ENCODE measurements around the gene CHN2. TPM values are rescaled to one million over a fixed set of nuclear protein-coding genes. Genes with fewer than 3 reads are reported as not detected.

Gene CHN2
- polyA plus RNA-seq, 1 experiment: not detected

GRCh38 chr7:29167721-29168120 lies 26.9 kb upstream of the CHN2 start:
- Histone ChIP-seq H3K9me3 (ENCODE audit: control insufficient read depth, insufficient read depth, low read length) (no peaks in the 10 kb centered on the region), H3K27ac (ENCODE audit: low read depth, low read length) (no peak overlapping the region), H3K4me3 (ENCODE audit: low read depth, low read length) (no peak overlapping the region), H3K27me3 (ENCODE audit: control insufficient read depth, insufficient read depth, low read length) (no peaks in the 10 kb centered on the region)
- ChIA-PET CTCF (interaction anchor here (1.9 kb wide), 1 partner anchor 241 kb away, joined by 4 read pairs; no protein-coding TSS in a partner anchor), POLR2A (no interaction called here)
- no peak for DNase-seq (ENCODE audit: low read depth, low spot score)
- no peak for TF ChIP-seq CTCF (IDR thresholded peaks at IDR 0.05; ENCODE audit: low read depth, low read length)

- Histone ChIP-seq H3K9me3 (ENCODE audit: control insufficient read depth, insufficient read depth, low read length) (no peaks in the 10 kb centered on the region), H3K27me3 (ENCODE audit: control insufficient read depth, insufficient read depth, low read length) (no peaks in the 10 kb centered on the region), H3K27ac (ENCODE audit: low read depth, low read length) (no peak overlapping the region), H3K4me3 (ENCODE audit: low read depth, low read length) (no peak overlapping the region)
- POLR2A ChIA-PET: no interaction called here
- no peak for DNase-seq (ENCODE audit: low read depth, low spot score)
- CTCF ChIA-PET: interaction anchor here (0.6 kb wide), 1 partner anchor 650 kb away, joined by 3 read pairs; no protein-coding TSS in a partner anchor
- TF ChIP-seq CTCF (IDR thresholded peaks at IDR 0.05; ENCODE audit: low read depth, low read length): no peak
Observed at GRCh38 chr7:29170781-29171180, 23.8 kb upstream of the CHN2 start.

GRCh38 chr7:29173458-29173857 lies 21.1 kb upstream of the CHN2 start:
- no peak for TF ChIP-seq CTCF (IDR thresholded peaks at IDR 0.05; ENCODE audit: low read depth, low read length)
- Histone ChIP-seq H3K27ac (ENCODE audit: low read depth, low read length) (no peak overlapping the region), H3K4me3 (ENCODE audit: low read depth, low read length) (no peak overlapping the region), H3K27me3 (ENCODE audit: control insufficient read depth, insufficient read depth, low read length) (no peaks in the 10 kb centered on the region), H3K9me3 (ENCODE audit: control insufficient read depth, insufficient read depth, low read length) (no peaks in the 10 kb centered on the region)
- DNase-seq (ENCODE audit: low read depth, low spot score): no peak
- ChIA-PET POLR2A (no interaction called here), CTCF (interaction anchor here (0.6 to 2.1 kb wide), 4 partner anchors 8 to 1500 kb away, joined by 3 to 7 read pairs (median 4); no protein-coding TSS in a partner anchor)

- CTCF ChIA-PET: no interaction called here
- Histone ChIP-seq H3K4me3 (ENCODE audit: low read depth, low read length) (no peak overlapping the region), H3K27ac (ENCODE audit: low read depth, low read length) (no peak overlapping the region), H3K9me3 (ENCODE audit: control insufficient read depth, insufficient read depth, low read length) (no peaks in the 10 kb centered on the region), H3K27me3 (ENCODE audit: control insufficient read depth, insufficient read depth, low read length) (no peaks in the 10 kb centered on the region)
- no peak for DNase-seq (ENCODE audit: low read depth, low spot score)
- POLR2A ChIA-PET: no interaction called here
- no peak for TF ChIP-seq CTCF (IDR thresholded peaks at IDR 0.05; ENCODE audit: low read depth, low read length)
Observed at GRCh38 chr7:29177963-29178600, 16.5 kb upstream of the CHN2 start.

GRCh38 chr7:29179115-29179514 lies 15.5 kb upstream of the CHN2 start:
- POLR2A ChIA-PET: no interaction called here
- H3K27me3 ChIP-seq (ENCODE audit: control insufficient read depth, insufficient read depth, low read length): no peaks in the 10 kb centered on the region
- no peak overlapping the region for H3K4me3 ChIP-seq (ENCODE audit: low read depth, low read length)
- no peak for TF ChIP-seq CTCF (IDR thresholded peaks at IDR 0.05; ENCODE audit: low read depth, low read length)
- no peak overlapping the region for H3K27ac ChIP-seq (ENCODE audit: low read depth, low read length)
- CTCF ChIA-PET: no interaction called here
- DNase-seq (ENCODE audit: low read depth, low spot score): no peak
- no peaks in the 10 kb centered on the region for H3K9me3 ChIP-seq (ENCODE audit: control insufficient read depth, insufficient read depth, low read length)

Data from AG04450 (cell line).